Hepatocyte (in vitro differentiated cells): ENCODE results near the gene NGFR. TPM values are rescaled to one million over a fixed set of nuclear protein-coding genes. Genes with fewer than 3 reads are reported as not detected.

ENCODE experiments used
- DNase-seq: peaks from one replicate; pipeline ENCODE4 v3.0.0-alpha.2; 2016; ENCODE audit warnings: low spot score
- H2AFZ ChIP-seq: fragments of 200-600 bp; sonication (generic); 2 replicates; pipeline ENCODE4 v1.6.0; 2016; ENCODE audit warnings: antibody characterized with exemption, mild to moderate bottlenecking
- H3K27ac ChIP-seq: fragments of 200-600 bp; sonication (generic); 2 replicates; pipeline ENCODE4 v1.5.1; 2016; ENCODE audit warnings: mild to moderate bottlenecking
- H3K27me3 ChIP-seq: fragments of 200-600 bp; sonication (generic); 2 replicates; pipeline ENCODE4 v1.6.1; 2016
- H3K36me3 ChIP-seq: fragments of 200-600 bp; sonication (generic); replicated peaks from 2 replicates; pipeline ENCODE4 v1.5.1; 2016; ENCODE audit warnings: low read depth; ENCODE audit not compliant: insufficient read depth
- H3K4me1 ChIP-seq: fragments of 200-600 bp; sonication (generic); 2 replicates; pipeline ENCODE4 v1.5.1; 2016; ENCODE audit warnings: mild to moderate bottlenecking, moderate library complexity; ENCODE audit not compliant: insufficient read depth
- H3K4me2 ChIP-seq: fragments of 200-600 bp; sonication (generic); 2 replicates; pipeline ENCODE4 v1.6.0; 2016
- H3K4me3 ChIP-seq: fragments of 200-600 bp; sonication (generic); 2 replicates; pipeline ENCODE4 v1.5.1; 2016; ENCODE audit warnings: mild to moderate bottlenecking
- H3K79me2 ChIP-seq: fragments of 200-600 bp; sonication (generic); 2 replicates; pipeline ENCODE4 v1.6.0; 2017; ENCODE audit warnings: mild to moderate bottlenecking
- H3K9me2 ChIP-seq: fragments of 200-600 bp; sonication (generic); replicated peaks from 2 replicates; pipeline ENCODE4 v1.6.0; 2017; ENCODE audit warnings: mild to moderate bottlenecking; ENCODE audit not compliant: insufficient read depth
- H3K9me3 ChIP-seq: fragments of 200-600 bp; sonication (generic); 2 replicates; pipeline ENCODE4 v1.5.1; 2016; ENCODE audit warnings: low read depth, mild to moderate bottlenecking
- H4K20me1 ChIP-seq: fragments of 200-600 bp; sonication (generic); 2 replicates; pipeline ENCODE4 v1.6.0; 2016; ENCODE audit warnings: mild to moderate bottlenecking; ENCODE audit not compliant: insufficient read depth, poor library complexity, severe bottlenecking
- CTCF ChIP-seq: fragments of 200-600 bp; sonication (generic); IDR thresholded peaks from 2 replicates; pipeline ENCODE4 v1.5.1; 2016; ENCODE audit warnings: antibody characterized with exemption, mild to moderate bottlenecking; ENCODE audit not compliant: poor library complexity
- EZH2 ChIP-seq: fragments of 200-600 bp; sonication (generic); IDR thresholded peaks from 2 replicates; pipeline ENCODE4 v1.6.1; 2016; ENCODE audit warnings: antibody characterized with exemption, mild to moderate bottlenecking, borderline replicate concordance
- EZH2phosphoT487 ChIP-seq: fragments of 200-600 bp; sonication (generic); IDR thresholded peaks from one replicate; pipeline ENCODE4 v1.6.1; 2018; ENCODE audit warnings: antibody characterized with exemption, mild to moderate bottlenecking, low read depth, moderate library complexity; ENCODE audit not compliant: unreplicated experiment, severe bottlenecking
- WGBS: methylation state at CpG from one replicate; pipeline ENCODE4 v1.1.6; 2016; ENCODE audit warnings: low lambda C conversion rate; ENCODE audit errors: missing lambda C conversion rate; 5-methylcytosine and 5-hydroxymethylcytosine counted together
- polyA plus RNA-seq: library from polyadenylated mRNA; unstranded; fragments of >200 nt; fragmentation: Nextera tagmentation; extraction: Ambion mirVana; gene quantifications from 2 replicates; pipeline ENCODE4 v1.2.1, GENCODE V29; 2016
- total RNA-seq: library from RNA; depleted of rRNA; stranded (reverse); fragments of >200 nt; gene quantifications from 2 replicates; pipeline ENCODE4 v1.2.3, GENCODE V29; 2014

The NGFR gene
- total and polyA plus RNA-seq, 2 experiments from 2014 or later = 3.6 to 5.6 TPM

GRCh38 chr17:49484588-49484987 lies 10.5 kb upstream of the NGFR start:
- H3K27ac ChIP-seq = no peak overlapping the region
- H3K79me2 ChIP-seq = no peaks in the 10 kb centered on the region

GRCh38 chr17:49486012-49486641 lies 9.0 kb upstream of the NGFR start:
- 27% methylated on average over 13 of the region's 13 CpGs for WGBS
- no peak overlapping the region for H3K4me3 ChIP-seq
- peak overlapping the region; percentile 20 for H3K4me2 ChIP-seq
- peak overlapping the region; percentile 40 for H3K27ac ChIP-seq
- H2AFZ ChIP-seq = peak overlapping the region; percentile 20
- H3K4me1 ChIP-seq = peaks cover 11% of the 10 kb centered on the region
- no peaks in the 10 kb centered on the region for H3K9me3 ChIP-seq
- no peaks in the 10 kb centered on the region for H3K36me3 ChIP-seq
- peaks cover 32% of the 10 kb centered on the region for H3K27me3 ChIP-seq
- peak; percentile 46 for DNase-seq
- no peaks in the 10 kb centered on the region for H3K79me2 ChIP-seq
- TF ChIP-seq EZH2 = no peak
- no peak for TF ChIP-seq CTCF
- no peak for TF ChIP-seq EZH2phosphoT487
- H3K9me2 ChIP-seq = no peaks in the 10 kb centered on the region
- no peaks in the 10 kb centered on the region for H4K20me1 ChIP-seq

More at GRCh38 chr17:49484588-49484987, 10.5 kb upstream of the NGFR start:
- Histone ChIP-seq H3K4me2 (no peak overlapping the region), H4K20me1 (no peaks in the 10 kb centered on the region), H3K4me3 (no peak overlapping the region), H2AFZ (no peak overlapping the region), H3K4me1 (peaks cover 11% of the 10 kb centered on the region), H3K36me3 (no peaks in the 10 kb centered on the region), H3K9me3 (no peaks in the 10 kb centered on the region), H3K27me3 (peaks cover 36% of the 10 kb centered on the region), H3K9me2 (no peaks in the 10 kb centered on the region)
- 73% methylated on average over 9 of the region's 10 CpGs for WGBS
- no peak for TF ChIP-seq EZH2phosphoT487
- TF ChIP-seq CTCF = no peak
- no peak for TF ChIP-seq EZH2
- DNase-seq = no peak

- TF ChIP-seq EZH2 = no peak
- no peak for TF ChIP-seq EZH2phosphoT487
- TF ChIP-seq CTCF = no peak
- WGBS = 76% methylated on average over 8 of the region's 8 CpGs
- Histone ChIP-seq H3K9me2 (no peaks in the 10 kb centered on the region), H3K4me3 (no peak overlapping the region), H3K27me3 (peaks cover 32% of the 10 kb centered on the region), H3K27ac (no peak overlapping the region), H4K20me1 (no peaks in the 10 kb centered on the region), H2AFZ (no peak overlapping the region), H3K4me1 (peaks cover 11% of the 10 kb centered on the region), H3K4me2 (no peak overlapping the region), H3K79me2 (no peaks in the 10 kb centered on the region), H3K36me3 (no peaks in the 10 kb centered on the region), H3K9me3 (no peaks in the 10 kb centered on the region)
- DNase-seq = no peak
These were observed 7.9 kb upstream of the NGFR start for GRCh38 chr17:49487183-49487582.
